ENCODE data around the gene RAB1A.

DNA sequence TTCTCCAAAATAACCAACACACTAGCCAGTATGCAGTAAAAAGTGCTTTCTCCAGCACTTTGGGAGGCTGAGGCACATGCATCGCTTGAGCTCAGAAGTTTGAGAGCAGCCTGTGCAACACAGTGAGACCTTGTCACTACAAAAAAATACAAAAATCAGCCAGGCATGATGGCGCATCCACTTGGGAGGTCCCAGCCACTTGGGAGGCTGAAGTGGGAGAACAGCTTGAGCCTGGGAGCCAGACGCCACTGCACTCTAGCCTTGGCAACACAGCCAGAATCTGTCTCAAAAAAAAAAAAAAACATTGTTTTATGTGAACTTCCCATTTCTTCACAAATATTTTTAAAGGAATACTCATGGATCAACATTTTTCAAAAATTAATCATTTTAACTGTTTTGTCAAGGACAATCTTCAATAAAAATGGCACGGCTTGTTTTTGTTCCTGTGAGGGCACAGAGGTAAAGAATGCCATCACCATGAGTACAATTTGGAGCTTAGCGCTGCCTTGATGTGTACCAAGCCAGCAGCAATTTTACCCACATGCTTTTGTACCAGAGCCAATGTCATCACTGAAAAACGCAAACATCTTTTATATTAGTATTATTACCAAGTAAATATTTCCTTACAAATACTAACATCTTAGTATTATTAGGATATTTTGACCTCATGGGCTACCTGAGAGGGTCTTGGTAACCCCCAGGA, 26.7 kb downstream of the RAB1A start:
- TF ChIP-seq, protein P1, sequence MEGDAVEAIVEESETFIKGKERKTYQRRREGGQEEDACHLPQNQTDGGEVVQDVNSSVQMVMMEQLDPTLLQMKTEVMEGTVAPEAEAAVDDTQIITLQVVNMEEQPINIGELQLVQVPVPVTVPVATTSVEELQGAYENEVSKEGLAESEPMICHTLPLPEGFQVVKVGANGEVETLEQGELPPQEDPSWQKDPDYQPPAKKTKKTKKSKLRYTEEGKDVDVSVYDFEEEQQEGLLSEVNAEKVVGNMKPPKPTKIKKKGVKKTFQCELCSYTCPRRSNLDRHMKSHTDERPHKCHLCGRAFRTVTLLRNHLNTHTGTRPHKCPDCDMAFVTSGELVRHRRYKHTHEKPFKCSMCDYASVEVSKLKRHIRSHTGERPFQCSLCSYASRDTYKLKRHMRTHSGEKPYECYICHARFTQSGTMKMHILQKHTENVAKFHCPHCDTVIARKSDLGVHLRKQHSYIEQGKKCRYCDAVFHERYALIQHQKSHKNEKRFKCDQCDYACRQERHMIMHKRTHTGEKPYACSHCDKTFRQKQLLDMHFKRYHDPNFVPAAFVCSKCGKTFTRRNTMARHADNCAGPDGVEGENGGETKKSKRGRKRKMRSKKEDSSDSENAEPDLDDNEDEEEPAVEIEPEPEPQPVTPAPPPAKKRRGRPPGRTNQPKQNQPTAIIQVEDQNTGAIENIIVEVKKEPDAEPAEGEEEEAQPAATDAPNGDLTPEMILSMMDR (conservative IDR thresholded peaks at IDR 0.05), result no peak
- TF ChIP-seq EZH2 (IDR thresholded peaks at IDR 0.05; ENCODE audit: low read depth), result no peak
